ENCODE measurements around the gene CAMK2A.

Gene CAMK2A

DNA sequence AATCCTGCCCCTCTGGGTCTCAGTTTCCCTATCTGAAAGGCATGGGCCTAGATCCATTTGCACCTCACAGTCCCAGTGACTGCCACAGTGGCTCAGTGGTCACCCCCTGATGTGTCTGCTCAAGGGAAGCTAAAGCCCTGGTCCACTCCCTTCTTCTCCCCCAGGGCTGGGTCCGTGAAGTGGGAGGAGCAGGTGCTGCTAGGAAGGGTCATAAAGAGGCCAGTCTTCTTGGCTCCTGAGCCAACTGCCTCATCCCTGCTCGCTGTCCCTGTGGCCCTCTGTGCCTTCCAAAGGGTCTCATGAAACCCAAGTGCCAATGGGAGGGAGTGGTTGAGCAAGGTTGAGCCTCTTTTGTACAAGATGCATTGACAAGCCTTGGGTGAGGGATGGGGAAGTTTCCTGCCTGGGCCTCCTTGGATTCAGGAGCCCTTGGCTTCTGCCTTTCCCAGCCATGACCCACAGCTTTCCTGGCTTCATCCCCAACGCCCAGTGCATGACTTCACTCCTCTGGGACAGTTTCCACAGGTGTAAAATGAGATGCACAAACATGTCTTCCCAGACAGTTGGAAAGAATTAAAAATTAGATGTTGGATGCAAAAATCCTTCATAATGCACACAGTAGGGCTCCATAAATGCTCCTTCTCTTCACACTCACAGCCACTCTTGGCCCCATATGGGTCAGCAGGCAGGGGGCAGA is 101.3 kb downstream of the CAMK2A start:
- Mint-ChIP-seq H3K27me3 (peaks cover 50% of the 10 kb centered on the region), H3K9me3 (no peaks in the 10 kb centered on the region), H3K36me3 (ENCODE audit: low read depth) (no peaks in the 10 kb centered on the region), H3K4me3 (no peak overlapping the region), H3K4me1 (ENCODE audit: low read depth) (no peaks in the 10 kb centered on the region), H3K27ac (no peak overlapping the region)
- no peak for DNase-seq

GRCh38 chr5:150186897-150187296 is 102.7 kb downstream of the CAMK2A start:
- Mint-ChIP-seq H3K4me1 (ENCODE audit: low read depth) (no peaks in the 10 kb centered on the region), H3K27me3 (peaks cover 41% of the 10 kb centered on the region), H3K4me3 (no peak overlapping the region), H3K9me3 (no peaks in the 10 kb centered on the region), H3K27ac (no peak overlapping the region), H3K36me3 (ENCODE audit: low read depth) (no peaks in the 10 kb centered on the region)
- no peak for DNase-seq

DNA sequence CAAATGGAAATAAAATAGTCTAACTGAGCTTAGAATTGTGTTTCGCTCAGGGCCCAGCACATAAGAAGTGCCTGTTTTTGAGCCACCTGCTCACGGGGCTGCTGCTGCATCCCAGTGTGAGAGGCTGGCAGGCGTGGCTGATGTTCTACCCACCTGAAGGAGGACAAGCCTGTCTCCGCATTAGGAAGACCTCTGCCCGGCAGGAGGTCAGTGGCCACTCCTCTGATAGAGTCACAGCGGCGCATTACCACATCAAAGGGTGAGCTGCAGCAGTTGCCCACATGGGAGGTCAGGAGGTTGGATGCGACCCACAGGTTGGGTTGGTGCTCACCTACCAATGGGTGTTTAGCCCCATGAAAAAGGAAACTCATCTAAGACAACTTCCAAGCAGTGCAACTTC is 103.4 kb downstream of the CAMK2A start:
- no peak overlapping the region for H3K4me3 Mint-ChIP-seq
- no peaks in the 10 kb centered on the region for H3K4me1 Mint-ChIP-seq (ENCODE audit: low read depth)

DNA sequence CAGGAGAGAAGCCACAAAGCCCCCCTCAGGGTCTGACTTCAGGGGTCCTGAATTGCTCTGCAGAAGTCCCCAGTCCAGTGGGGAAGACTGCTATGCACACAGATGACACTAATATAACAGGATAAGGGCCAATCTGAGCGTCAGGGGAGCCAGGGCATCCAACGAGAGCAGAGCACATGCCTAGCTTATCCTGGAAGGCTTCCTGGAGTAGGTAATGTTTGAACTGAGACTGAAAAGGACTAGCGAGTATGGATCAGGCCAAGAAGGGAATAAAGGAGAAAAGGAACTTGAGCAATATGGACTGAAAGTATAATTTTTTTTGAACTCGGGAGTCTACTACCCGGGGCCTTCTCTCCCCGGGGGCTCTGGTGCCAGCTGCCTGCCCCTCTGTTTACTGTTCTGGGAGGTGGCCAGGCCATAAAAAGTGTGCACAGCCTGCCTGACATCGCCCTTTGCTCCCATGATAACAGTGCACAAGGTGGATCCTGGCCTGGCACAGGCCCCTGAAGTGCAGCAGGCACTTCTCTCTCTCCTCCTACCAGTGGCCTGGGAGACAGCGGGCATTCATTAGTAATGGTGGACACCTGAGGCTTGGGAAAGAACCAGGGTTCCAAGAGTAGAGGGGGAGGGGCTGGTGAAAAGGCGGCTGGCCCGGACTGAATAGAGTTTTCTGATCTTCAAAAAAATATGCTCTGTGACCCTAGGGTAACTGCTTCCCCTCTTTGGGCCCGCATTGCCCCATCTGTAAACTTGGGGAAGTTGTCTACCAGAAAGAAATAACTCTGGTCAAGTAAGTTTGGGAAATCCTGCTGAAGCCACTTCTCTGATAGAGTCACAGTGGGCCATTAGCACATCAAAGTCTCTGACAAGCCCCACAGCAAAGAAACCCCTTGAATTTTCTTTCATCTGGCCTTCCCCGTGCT is 104.3 kb downstream of the CAMK2A start:
- Mint-ChIP-seq H3K4me3 (no peak overlapping the region), H3K27me3 (peaks cover 26% of the 10 kb centered on the region), H3K27ac (no peak overlapping the region), H3K9me3 (no peaks in the 10 kb centered on the region), H3K36me3 (ENCODE audit: low read depth) (no peaks in the 10 kb centered on the region), H3K4me1 (ENCODE audit: low read depth) (no peaks in the 10 kb centered on the region)
- DNase-seq = no peak

More for the DNA sequence above, 103.4 kb downstream of the CAMK2A start:
- no peaks in the 10 kb centered on the region for H3K36me3 Mint-ChIP-seq (ENCODE audit: low read depth)
- H3K27me3 Mint-ChIP-seq = peaks cover 34% of the 10 kb centered on the region
- no peak for DNase-seq
- no peaks in the 10 kb centered on the region for H3K9me3 Mint-ChIP-seq
- no peak overlapping the region for H3K27ac Mint-ChIP-seq

DNA sequence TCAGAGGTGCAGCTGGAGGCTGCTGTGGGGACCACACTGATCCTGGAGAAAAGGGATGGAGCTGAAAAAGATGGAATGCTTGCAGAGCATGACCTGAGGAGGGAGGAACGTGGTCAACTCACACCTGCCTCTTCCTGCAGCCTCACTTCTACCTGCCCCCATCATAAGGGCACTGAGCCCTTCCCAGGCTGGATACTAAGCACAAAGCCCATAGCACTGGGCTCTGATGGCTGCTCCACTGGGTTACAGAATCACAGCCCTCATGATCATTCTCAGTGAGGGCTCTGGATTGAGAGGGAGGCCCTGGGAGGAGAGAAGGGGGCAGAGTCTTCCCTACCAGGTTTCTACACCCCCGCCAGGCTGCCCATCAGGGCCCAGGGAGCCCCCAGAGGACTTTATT is 105.6 kb downstream of the CAMK2A start:
- Mint-ChIP-seq H3K4me3 (no peak overlapping the region), H3K27ac (no peak overlapping the region), H3K27me3 (peaks cover 17% of the 10 kb centered on the region), H3K9me3 (no peaks in the 10 kb centered on the region), H3K36me3 (ENCODE audit: low read depth) (no peaks in the 10 kb centered on the region), H3K4me1 (ENCODE audit: low read depth) (no peaks in the 10 kb centered on the region)
- no peak for DNase-seq

DNA sequence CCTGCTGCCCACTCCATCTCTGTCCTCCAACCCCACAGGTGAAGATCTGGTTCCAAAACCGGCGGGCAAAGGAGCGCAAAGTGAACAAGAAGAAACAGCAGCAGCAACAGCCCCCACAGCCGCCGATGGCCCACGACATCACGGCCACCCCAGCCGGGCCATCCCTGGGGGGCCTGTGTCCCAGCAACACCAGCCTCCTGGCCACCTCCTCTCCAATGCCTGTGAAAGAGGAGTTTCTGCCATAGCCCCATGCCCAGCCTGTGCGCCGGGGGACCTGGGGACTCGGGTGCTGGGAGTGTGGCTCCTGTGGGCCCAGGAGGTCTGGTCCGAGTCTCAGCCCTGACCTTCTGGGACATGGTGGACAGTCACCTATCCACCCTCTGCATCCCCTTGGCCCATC is 106.1 kb downstream of the CAMK2A start:
- Mint-ChIP-seq H3K9me3 (no peaks in the 10 kb centered on the region), H3K27ac (no peak overlapping the region), H3K27me3 (peaks cover 11% of the 10 kb centered on the region), H3K36me3 (ENCODE audit: low read depth) (no peaks in the 10 kb centered on the region), H3K4me1 (ENCODE audit: low read depth) (no peaks in the 10 kb centered on the region), H3K4me3 (no peak overlapping the region)
- no peak for DNase-seq

GRCh38 chr5:150182774-150183173 is 106.8 kb downstream of the CAMK2A start:
- DNase-seq = no peak
- H3K9me3 Mint-ChIP-seq = no peaks in the 10 kb centered on the region
- peaks cover 6% of the 10 kb centered on the region for H3K27me3 Mint-ChIP-seq
- H3K4me1 Mint-ChIP-seq (ENCODE audit: low read depth) = no peaks in the 10 kb centered on the region
- no peak overlapping the region for H3K27ac Mint-ChIP-seq
- no peaks in the 10 kb centered on the region for H3K36me3 Mint-ChIP-seq (ENCODE audit: low read depth)
- no peak overlapping the region for H3K4me3 Mint-ChIP-seq

GRCh38 chr5:150181766-150182545 is 107.6 kb downstream of the CAMK2A start:
- Mint-ChIP-seq H3K9me3 (no peaks in the 10 kb centered on the region), H3K4me3 (no peak overlapping the region), H3K4me1 (ENCODE audit: low read depth) (no peaks in the 10 kb centered on the region), H3K27ac (no peak overlapping the region), H3K36me3 (ENCODE audit: low read depth) (no peaks in the 10 kb centered on the region), H3K27me3 (no peaks in the 10 kb centered on the region)
- DNase-seq = no peak

DNA sequence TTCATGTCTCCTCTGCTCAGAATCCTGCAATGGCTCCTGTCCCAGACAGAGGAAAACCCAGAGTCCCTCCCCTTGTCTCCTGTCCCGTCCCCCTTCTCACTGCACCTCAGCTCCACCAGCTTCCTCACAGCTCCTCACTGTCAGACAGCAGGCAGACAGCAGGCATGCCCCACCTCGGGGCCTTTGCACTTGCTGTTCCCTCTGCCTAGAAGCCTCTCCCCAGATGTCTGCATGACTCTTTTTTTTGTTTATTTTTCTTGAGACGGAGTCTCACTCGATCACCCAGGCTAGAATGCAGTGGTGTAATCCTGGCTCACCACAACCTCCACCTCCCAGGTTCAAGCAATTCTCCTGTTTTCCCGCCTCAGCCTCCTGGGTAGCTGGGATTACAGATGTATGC is 108.5 kb downstream of the CAMK2A start:
- no peaks in the 10 kb centered on the region for H3K9me3 Mint-ChIP-seq
- H3K27ac Mint-ChIP-seq = no peak overlapping the region
- no peak overlapping the region for H3K4me3 Mint-ChIP-seq
- H3K36me3 Mint-ChIP-seq (ENCODE audit: low read depth) = no peaks in the 10 kb centered on the region
- H3K27me3 Mint-ChIP-seq = no peaks in the 10 kb centered on the region
- DNase-seq = no peak
- no peaks in the 10 kb centered on the region for H3K4me1 Mint-ChIP-seq (ENCODE audit: low read depth)

- Mint-ChIP-seq H3K9me3 (no peaks in the 10 kb centered on the region), H3K27ac (no peak overlapping the region), H3K4me3 (no peak overlapping the region), H3K27me3 (no peaks in the 10 kb centered on the region), H3K36me3 (ENCODE audit: low read depth) (no peaks in the 10 kb centered on the region), H3K4me1 (ENCODE audit: low read depth) (no peaks in the 10 kb centered on the region)
- no peak for DNase-seq
Measured at GRCh38 chr5:150180241-150181026, 109.1 kb downstream of the CAMK2A start.

DNA sequence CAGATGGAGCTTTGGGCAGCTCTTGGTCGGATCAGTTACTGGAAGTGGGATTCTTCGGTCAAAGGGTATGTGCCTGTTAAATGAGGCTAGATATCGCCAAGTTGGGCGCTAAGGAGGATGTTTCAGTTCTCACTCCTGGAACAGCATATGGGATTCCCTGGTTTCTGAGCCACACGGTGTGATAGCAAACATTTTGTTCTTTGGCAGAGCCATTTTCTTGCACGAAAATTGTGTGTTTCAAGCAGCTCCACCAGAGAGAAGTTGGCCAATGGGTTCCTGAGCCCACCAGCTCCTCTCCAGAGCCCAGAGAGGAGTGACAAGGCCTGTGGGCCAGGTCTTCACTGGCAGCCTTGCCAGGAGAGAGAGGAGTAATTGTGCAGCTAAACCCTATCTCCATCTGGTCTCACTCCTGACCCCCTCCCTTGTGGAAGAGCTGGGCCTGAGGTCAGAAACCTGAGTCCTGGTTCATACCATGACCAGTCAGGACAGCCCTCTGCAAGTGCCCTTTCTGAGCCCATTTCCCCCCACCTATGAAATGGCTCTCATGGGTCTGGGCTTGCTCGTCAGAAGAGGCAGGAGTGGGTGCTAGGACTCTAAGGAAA is 110.5 kb downstream of the CAMK2A start:
- H3K27ac Mint-ChIP-seq = no peak overlapping the region
- H3K4me3 Mint-ChIP-seq = no peak overlapping the region
- H3K9me3 Mint-ChIP-seq = no peaks in the 10 kb centered on the region
- no peaks in the 10 kb centered on the region for H3K36me3 Mint-ChIP-seq (ENCODE audit: low read depth)
- H3K27me3 Mint-ChIP-seq = no peaks in the 10 kb centered on the region
- no peaks in the 10 kb centered on the region for H3K4me1 Mint-ChIP-seq (ENCODE audit: low read depth)
- DNase-seq = no peak

DNA sequence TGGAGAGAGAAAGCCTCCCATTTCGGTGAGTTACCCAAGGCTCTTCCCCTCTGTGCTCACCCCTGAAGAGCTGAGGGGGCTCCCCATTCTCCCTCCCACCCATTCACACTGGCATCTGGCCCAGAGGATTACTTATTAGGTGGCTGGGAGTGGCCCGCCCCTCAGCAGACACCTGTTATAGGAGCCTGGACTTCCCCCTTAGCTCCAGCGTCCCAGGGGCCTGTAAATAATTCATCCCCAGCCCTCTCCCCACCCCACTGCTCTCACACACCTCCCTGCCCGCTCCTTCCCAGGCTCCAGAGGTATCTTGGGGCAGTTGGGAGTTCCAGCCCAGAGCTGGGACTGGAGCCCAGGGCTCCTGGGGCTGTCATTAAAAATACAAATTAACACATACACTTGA is 111.3 kb downstream of the CAMK2A start:
- Mint-ChIP-seq H3K9me3 (no peaks in the 10 kb centered on the region), H3K4me1 (ENCODE audit: low read depth) (no peaks in the 10 kb centered on the region), H3K4me3 (no peak overlapping the region), H3K27me3 (peaks cover 5% of the 10 kb centered on the region), H3K27ac (no peak overlapping the region), H3K36me3 (ENCODE audit: low read depth) (no peaks in the 10 kb centered on the region)
- no peak for DNase-seq

- H3K4me3 Mint-ChIP-seq = no peak overlapping the region
- H3K36me3 Mint-ChIP-seq (ENCODE audit: low read depth) = no peaks in the 10 kb centered on the region
- H3K9me3 Mint-ChIP-seq = no peaks in the 10 kb centered on the region
- DNase-seq = no peak
- H3K4me1 Mint-ChIP-seq (ENCODE audit: low read depth) = no peaks in the 10 kb centered on the region
- peaks cover 7% of the 10 kb centered on the region for H3K27me3 Mint-ChIP-seq
- no peak overlapping the region for H3K27ac Mint-ChIP-seq
Measured at GRCh38 chr5:150177721-150178120, 111.9 kb downstream of the CAMK2A start.

Data from activated T-cell treated with anti-CD3 and anti-CD28 coated beads, Interleukin-2, amount 50 U/mL, for 24 hours (primary cell).